Keratinocyte (primary cell): Measurements from ENCODE around the gene PHLDB3.

Experiments used
- EZH2 ChIP-seq: IDR thresholded peaks from one replicate; pipeline ENCODE4 v1.6.1; 2012; ENCODE audit warnings: inconsistent platforms, mild to moderate bottlenecking, low read length, moderate library complexity
- TF ChIP-seq, protein P1 (sequence below), 3 experiments: IDR thresholded peaks in 1 of 3; conservative IDR thresholded peaks in 1 of 3; optimal IDR thresholded peaks in 1 of 3; 2 replicates in 2 of 3; 3 replicates in 1 of 3; pipeline versions ENCODE3 to v1.5.1; 2011; ENCODE audit warnings: low read length in 3 of 3, mild to moderate bottlenecking in 3 of 3, moderate library complexity in 2 of 3, control low read depth in 1 of 3, inconsistent platforms in 1 of 3; ENCODE audit not compliant: insufficient read depth in 2 of 3; ENCODE audit errors: extremely low read depth in 1 of 3

DNA sequence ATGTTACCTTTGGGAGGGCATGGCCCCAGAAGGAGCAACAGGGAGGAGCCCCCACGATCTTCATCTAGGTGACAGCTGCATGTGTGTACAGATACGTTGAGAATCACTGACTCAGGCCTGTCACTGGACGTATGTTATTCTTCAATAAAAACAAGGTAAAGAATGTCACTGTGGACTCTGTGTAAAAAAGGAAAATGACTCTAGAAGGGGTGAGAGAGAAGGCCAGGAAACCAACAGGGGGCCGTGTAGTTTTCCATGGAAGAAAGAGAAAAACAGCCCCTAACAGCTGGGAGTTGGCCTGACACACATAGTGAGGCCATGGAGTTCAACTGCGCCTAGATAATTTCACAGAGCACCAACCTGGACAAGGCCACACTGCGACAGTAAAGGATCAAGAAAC, 37.3 kb downstream of the PHLDB3 start:
- TF ChIP-seq, protein P1, sequence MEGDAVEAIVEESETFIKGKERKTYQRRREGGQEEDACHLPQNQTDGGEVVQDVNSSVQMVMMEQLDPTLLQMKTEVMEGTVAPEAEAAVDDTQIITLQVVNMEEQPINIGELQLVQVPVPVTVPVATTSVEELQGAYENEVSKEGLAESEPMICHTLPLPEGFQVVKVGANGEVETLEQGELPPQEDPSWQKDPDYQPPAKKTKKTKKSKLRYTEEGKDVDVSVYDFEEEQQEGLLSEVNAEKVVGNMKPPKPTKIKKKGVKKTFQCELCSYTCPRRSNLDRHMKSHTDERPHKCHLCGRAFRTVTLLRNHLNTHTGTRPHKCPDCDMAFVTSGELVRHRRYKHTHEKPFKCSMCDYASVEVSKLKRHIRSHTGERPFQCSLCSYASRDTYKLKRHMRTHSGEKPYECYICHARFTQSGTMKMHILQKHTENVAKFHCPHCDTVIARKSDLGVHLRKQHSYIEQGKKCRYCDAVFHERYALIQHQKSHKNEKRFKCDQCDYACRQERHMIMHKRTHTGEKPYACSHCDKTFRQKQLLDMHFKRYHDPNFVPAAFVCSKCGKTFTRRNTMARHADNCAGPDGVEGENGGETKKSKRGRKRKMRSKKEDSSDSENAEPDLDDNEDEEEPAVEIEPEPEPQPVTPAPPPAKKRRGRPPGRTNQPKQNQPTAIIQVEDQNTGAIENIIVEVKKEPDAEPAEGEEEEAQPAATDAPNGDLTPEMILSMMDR (optimal IDR thresholded peaks at IDR 0.05 in 1 of 3, IDR thresholded peaks at IDR 0.05 in 1 of 3, conservative IDR thresholded peaks at IDR 0.05 in 1 of 3; ENCODE audit: extremely low read depth in 1 of 3, insufficient read depth in 2 of 3, low read length in 3 of 3): no peak
- TF ChIP-seq EZH2: no peak
